T-helper 1 cell (primary cell): ENCODE measurements around the gene SERTAD4.

Experiments used
- DNase-seq, 5 donors: peaks; one replicate each; pipeline ENCODE4 v3.0.0-alpha.2; 2012 to 2020

The SERTAD4 gene

DNA sequence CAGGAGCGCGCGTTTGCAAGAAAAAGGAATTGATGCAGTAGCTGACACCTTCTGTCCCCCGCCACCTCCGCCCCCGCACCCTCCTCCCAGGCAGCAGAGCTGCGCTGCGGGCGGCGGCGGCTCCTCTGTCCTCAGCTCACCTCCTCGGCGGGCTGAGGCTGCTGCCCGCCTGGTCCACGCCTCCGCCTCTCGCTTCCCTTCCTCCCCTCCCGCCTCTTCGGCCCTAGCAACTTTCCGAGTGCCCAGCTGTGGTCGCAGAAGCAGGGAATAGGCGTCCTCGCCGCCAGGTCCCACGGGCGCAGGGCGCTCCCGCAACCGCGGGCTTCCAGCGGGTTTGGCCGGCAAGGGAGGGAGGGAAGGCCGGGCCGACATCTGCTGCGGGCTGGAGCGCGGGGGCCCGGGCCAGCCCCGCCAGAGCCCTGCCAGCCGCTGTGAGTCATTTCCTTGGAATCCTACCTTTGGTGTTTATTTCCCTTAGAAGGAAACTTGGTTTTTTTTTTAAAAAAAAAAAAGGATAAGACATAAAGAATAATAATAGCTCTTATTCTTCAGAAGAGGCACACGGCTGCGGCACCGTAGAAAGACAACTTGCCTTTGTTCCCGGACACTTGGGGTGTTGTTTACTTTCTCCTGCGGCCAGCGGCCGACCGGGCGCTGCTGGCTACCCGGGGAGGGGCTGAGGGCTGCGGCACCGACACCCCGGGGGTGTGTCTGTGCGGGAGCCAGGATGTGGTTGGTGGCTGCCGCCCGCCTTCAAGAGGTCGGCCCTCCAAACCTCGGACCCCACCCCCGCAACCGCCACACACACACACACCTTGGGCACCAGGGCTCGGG lies 1.1 kb downstream of the SERTAD4 start:
- DNase-seq: peak in 1 of 5 donors; percentile 17

DNA sequence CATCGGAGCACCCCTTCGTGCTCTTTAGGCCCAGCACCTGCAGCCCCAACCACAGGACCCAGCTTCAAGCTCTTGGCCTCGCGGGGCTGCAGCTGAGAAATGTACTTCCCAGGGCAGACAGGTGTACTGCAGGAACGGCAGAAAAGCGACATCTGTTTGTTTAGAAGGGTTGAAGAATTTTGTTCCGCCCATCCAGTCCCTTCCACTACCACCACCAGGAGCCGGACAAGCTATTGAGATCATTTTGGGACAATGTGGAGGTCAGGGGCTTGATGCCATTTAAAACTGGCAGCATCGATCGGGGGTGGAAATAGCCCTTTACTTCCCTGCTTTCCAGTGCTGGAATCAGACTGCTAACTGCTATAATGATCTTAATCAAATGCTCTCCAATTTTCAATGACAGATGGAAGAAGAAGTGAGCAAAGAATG lies 1.7 kb downstream of the SERTAD4 start:
- no peak for DNase-seq

DNA sequence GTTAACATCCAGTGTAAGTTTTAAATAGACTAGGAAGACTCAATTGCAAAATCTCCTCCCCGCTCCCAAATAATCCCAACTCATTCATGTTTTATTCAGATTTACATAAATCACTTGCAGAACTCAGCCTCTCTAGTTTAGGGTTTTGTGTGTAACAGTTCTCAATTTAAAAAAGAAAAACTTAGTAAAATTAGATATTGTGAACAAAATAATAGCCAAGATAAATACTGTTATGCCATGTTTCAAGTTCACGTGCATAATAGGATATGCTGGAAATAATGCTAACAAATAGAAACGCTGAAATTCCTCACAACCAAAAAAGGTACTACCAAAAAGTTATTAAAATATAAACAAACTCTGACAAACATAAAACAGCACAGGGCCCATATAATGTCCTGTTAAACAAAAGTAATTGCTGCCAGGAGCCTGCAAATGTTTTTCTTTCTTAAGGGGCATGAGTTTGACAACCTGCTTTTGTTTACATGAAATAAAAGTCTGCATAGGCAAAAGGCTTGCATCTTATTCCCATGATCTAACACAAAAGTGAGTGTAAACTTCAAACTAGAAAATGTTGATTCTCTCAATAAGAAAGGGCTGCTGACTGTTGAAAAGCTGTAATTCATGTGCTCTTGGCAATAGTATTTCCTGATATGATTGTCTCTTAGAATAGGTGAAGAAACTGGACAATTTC lies 2.9 kb downstream of the SERTAD4 start:
- no peak for DNase-seq

DNA sequence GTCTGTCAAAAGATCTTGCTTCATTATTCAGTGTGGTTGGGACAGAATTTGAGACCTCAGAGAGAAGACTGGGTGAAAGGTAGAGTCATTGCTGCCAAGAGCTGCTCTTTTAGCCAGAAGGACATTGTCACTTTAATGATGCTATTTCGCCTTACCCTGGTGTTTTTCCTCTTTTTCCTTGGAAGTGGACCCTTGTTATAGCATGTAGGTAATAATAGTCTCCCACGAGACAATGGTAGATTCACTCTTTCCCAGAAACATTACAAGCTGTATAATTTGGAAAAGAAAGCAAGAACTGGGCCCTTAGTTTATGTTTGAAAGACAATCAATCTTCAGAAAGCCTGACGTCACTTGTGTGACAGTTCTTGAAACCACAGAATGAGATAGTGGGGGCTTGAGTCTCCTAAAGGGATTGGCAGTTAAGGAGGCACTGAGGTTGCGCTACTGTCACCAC lies 3.8 kb downstream of the SERTAD4 start:
- no peak for DNase-seq

DNA sequence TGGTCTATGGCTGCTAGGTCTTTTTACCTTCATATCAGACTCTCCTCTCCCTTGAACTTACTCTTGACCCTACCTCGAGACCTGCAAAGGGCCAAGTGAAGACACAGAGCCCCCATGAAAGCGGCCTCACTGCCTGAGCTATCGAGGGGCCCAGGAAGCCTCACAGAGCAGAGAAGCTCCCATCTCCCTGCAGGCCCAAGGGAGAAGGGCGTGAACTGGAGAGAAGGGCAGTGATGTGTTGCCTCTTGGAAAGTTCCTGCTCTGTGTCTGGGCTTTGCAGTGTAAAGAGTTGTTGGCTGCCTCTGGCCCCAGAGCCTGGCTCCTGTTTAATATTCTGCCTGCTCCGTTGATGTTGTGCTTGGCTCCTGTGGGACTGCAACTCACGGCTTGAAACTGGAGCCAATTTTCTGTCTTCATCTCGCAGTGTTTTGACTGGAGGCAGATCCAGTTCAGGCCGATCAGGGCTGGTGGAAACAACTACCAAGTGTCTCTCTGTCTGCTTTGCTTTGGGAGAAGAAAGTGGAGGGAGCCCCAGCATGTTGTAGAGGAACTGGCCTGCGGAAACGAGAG lies 4.3 kb downstream of the SERTAD4 start:
- DNase-seq: no peak

DNA sequence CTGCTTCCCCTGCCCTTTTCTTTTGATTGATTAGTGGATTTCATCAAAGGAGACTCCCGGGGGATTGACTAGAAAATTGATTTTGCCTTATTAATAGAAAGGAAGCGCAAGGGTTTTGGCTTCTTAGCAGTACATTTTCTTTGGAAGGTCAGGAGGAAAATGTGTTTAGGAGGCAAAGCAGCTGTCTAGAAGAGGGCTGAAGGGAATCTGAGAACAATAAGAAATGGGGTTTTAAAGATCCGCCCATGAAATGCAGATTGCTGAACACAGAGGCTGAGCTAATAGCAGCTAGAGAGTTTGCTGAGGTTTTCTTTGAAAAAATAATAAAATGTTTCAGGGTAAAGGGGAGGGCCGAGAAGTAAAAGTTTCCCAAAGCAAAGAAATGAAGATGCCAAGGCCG lies 4.9 kb downstream of the SERTAD4 start:
- DNase-seq: no peak

DNA sequence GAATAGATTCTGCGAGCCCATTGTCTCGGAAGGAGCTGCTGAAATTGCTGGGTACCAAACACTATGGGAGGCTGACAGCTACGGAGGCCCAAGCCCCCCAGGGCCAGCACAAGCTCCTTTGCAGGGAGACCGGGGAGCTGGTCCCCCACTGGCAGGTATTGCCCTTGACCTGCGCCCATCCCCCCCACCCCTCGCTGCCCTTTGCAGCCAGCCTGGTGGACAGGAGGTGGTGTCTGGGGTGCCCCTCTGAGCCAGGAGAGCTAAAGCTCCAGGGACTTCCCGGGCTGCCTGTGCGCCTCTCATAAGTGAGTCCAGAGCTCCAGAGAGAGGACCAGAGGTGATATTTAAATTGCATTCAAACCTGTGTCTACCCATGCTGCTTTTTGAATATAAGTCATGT lies 5.4 kb downstream of the SERTAD4 start:
- DNase-seq: no peak

DNA sequence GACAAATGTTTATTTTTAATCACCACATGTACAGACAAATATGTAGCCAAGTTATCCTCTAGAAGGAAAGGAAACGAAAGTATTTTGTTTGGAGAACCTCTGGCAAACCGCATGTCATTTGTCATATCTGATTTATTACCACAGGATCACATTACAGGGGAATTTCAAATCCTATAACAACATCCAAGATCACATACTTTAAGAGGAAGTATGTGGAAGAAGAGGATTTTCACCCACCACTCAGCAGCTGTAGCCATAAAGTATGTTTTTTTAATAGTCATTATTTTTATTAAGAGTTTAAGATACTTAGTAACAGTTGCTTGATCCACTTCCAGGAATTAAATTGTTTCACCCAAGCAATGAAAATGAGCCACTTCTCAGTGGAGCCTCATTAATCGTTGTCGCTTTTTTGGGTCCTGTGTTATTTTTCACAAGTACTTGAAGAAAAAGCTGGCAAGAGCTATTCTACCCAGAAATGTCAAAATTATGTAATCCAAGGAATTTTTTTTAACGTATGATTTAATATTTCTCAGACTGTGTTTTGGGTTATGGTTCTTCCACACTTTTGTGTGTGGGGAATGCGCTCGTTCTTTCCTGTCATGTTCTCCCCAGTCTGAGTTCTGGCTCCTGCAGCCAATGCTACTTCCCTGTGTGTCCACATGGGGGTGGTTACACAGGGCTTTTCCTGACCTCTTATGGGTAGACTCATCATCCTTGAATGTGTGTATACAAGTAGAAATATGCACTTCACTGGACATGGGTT lies 6.9 kb downstream of the SERTAD4 start:
- no peak for DNase-seq

DNA sequence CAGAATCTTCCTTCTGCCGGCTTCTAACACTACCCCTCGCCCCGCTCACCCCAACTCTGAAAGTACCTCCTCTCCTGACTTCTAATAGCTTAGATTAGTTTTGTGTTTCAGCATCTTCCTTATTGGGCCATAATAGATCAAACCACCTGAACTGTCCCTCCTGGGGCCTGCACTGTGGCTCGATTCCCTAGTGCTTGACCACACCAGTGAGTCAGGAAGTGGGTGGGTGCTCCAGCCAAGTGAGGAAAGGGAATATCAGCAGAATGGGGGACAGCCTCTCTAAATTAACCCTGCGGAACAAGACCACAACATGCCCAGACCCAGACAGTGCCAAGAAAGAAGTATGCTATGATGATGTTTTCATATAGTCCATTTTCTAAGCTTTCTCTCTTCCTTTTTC lies 8.5 kb downstream of the SERTAD4 start:
- DNase-seq: no peak

DNA sequence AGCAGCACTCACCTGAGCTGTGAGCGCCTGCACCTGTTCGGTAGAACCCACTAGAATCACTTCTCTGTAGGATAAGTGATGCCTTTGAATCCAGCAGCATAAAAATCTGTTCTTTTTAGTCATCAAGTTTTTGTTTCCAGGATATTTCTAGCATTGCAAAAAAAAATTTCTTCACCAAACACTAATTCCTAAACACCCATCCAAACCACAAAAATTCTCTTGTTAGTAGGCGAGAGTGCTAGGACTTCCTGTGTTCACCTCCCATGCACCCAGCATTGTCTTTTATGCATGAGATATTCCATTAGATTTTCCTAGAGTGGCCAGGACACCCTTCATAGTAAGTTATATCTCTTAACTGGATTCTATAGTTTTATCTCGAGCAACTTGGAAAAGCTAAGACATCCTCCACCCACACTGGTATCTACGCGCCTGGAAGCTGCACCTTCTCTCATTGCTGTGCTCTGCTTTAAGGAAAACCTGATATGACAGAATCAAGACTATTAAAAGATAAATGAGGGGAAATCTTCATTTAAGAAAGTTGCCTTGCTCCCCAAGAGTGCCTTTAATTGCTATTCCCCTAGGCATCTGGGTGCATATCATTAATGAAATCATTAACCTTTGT lies 12.3 kb downstream of the SERTAD4 start:
- no peak for DNase-seq

DNA sequence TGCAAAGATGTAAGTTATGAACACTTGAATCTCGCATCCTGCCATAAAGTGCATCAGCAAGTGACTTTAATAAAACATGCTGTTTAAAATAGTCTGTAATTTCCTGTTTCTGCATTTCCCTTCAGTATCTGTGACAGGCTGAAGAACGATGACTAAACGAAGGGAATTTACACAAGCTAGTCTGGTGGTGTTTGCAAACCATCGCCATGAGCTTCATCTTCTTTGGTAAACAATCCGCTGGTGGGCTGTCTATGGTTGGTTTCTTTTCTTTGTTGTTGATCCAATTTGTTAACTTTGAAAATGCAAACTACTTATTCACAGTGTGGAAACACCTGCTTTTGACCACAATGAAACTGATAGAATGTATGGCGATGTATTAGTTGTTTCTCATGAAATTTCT lies 13.9 kb downstream of the SERTAD4 start:
- no peak for DNase-seq

DNA sequence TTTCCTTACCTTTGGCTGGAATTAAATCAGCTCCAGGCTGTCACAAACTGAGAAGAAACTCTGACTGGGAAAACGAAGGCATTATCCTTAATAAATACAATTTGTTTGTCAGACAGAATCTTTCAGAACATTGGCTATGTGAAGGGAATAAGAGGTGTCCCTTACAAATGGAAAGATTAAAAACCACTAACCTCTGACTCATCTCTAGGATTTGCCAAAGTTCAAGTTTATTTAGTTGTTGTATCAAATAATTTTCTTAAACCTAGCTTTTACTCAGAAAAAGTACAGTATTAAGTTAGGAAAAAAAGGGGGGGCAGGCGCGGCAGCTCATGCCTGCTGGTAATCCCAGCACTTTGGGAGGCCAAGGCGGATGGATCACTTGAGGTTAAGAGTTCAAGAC lies 15.7 kb downstream of the SERTAD4 start:
- no peak for DNase-seq

DNA sequence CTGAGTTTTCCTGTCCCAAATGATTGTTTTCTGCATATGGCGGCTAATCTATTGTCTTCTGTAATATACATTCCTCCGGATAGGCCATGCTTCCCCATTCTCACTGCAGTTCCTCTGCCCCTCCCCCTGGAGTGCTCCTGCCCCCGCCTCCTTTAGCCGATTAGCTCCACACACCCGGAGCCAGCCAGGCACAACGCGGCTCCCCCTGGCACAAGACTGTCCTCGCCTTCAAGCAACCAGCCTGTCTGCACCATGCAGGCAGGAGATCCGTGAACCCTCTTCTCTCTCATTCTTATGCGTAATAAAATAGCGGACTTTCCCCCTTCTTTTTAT lies 18.0 kb downstream of the SERTAD4 start:
- no peak for DNase-seq

DNA sequence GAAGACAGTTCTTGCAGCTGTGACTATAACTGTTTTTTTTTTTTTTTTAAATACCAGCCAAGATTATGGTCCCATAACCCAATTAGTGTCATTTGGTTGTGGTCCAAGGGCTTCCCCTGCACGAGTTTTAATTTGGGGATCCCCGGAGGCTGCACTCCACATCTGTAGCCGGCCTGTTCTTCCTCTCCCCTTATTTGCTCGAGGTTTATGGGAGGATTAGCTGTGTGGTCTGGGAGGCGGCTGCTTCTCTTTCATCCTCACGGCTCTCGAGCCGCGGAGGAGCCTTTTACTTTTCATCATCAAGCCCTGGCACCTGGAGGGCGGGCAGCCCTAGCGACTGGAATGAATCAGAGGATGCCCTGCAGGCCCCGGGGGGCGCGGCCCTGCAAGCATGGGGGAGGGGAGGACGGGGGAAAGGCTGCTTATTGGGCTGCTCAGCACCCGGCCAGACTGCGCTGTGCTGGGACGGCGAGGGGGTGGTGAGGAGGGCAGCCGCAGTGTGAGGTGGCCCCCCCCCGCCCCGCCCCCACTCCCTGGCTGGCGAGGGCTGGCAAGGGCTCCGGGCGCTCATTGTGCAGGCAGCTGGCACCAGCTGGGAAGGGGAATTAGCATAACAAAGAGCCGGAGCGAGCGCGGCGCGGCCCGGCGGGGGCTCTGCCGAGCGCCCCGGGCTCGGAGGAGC lies 18.5 kb downstream of the SERTAD4 start:
- DNase-seq: peak in 1 of 5 donors; percentile 6

DNA sequence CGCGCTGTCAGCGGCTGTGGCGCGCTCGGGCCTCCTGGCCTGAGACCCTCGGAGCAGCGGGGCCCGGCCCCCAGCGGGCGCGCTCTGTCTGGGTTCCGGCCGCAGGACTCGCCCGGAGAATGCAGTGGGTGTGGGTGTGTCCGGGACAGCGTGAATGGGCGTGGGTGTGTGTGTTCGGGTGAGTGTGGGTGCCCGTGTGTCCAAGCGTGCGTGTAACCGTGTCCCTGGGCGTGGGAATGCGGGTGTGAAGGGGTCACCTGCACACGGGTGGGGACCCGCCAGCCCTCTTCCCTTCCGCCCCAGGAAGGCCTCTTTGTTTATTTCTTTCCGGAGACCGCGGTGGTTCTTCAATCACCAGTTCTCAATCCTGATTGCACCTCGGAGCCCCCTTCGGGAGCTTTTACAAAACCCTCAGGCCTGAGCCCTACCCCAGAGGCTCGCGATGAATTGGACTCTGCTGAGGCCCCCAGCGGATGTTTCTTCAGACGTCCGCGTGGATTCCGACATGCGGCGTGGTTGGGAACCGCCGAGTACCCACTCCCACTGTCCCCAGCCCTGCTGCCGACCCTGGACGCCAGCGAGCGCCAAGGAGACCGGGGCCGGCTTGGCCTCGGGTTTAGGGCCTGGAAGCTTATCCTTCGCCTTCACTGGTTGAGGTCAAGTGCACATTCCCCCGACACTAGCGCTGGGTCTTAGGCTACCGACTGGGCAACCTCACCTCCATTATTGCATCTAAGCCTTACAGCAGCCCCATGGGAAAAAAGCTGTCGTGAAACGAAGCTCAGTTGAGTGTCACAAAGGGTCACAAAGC lies 19.3 kb downstream of the SERTAD4 start:
- no peak for DNase-seq

DNA sequence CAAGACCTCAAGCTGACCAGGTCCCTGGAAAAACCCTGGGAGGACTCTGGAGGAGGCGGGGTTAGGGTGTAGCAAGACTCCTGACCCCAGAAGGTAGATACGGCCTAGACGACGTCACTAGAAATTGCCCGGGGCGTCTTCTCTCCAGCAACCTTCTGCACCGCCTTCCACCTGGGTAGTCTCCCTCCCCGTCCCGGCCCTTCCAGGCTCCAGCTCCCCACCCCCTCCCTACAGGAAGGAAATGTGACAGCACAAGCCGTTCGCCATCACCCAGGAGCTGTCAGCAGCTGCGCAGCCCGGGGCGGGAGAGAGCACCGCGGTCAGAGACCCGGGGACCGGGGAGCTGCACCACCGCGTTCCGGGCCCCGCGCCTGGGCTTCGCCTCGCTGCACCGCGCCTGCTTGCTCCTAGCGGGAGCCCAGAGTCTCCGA lies 20.0 kb downstream of the SERTAD4 start:
- DNase-seq: no peak

DNA sequence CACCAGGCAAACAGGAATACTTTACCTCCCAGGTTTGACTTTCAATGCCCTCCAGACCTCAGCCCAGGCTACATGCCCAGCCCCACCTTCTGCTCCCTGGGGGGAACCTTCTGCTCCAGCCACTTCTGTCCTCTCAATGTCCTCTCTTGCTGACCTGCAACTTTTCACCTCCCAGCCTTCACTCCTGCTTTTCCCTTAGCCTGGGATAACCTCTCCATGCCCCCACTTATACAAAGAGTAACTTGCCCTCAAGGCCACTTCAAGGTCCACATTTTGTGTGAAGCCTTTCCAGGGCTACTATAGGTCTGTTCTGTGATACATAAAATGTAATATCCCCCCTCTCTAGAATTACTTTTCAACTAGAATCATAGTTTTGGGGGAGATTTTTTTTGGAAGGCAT lies 21.7 kb downstream of the SERTAD4 start:
- no peak for DNase-seq

DNA sequence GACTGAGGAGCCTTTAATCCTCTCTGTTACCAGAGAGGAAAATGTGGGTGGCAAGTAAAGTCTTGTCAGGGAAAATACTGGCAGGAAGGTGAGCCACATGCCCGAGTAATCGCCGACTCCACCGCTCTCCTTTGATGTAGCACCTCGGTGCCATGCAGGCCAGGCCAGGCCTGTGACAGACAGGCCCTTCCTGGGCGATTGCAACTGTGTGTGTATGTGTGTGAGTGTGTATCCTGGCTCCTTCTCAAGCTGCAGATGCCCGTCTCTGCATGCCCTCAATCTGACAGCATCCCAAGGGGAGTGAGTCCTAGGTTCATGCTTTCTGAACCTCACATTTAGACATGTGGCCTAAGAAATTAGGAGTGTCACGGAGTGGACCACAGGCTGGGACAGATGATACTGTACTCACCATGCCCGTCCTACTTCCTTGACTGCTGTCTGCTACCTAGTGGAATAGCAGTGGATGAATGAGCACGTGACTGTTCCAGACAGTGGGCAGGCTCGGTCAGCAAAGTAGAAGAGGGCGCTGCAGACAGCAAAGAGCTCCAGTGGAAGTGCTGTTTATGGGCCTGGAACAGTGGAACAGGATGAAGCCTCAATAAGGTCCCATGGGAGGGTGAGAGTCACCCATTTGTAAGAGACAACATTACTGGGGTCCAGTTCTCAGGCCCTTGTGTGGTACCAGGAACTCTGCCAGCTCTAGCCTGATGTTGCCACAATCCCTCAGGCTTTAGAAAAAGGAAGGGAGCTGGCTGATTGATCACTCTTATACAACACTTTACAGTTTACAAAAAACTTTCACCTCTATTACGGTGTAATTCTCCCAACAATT lies 25.3 kb downstream of the SERTAD4 start:
- no peak for DNase-seq

DNA sequence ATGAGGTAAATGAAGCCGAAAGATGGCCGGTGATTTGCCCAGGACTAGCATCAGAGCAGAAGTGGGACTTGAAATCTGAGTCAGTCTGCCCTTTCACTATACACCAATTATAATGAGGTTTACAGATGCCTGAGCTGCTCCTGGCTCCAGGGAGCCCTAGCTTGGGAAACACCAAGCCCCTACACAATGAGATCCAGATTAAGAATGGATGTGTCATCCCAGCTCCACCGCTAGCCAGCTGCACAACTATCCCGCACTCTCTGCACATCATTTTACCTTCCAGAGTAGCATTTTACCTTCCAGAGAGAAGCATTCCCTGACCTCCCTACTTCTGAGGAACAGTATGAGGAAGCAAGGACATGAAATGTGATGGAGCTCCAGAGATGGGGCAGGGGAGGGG lies 27.0 kb downstream of the SERTAD4 start:
- DNase-seq: no peak

DNA sequence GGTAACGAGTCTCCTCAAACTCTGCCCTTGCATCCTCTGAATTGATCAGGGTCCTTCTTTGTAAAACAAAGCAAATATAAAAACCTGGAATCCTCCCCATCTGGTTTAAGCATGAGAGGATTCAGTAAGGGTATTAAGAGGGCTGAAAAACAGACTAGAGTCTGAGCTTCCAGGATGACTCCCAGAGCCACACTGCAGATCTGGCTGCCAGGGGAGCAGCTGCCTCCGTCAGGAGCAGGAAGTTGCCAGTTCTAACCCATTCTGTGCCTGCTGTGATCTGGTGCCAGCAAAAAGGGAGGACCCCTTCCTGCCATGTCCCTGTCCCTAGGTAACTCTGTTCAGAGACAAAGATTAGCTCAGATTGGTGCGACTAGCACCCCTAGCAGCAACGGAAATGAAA lies 27.5 kb downstream of the SERTAD4 start:
- no peak for DNase-seq
